Effector memory CD8-positive, alpha-beta T cell (primary cell): ENCODE results near the gene PLD3.

ENCODE experiments used
- ATAC-seq: fragments of 150-1000 bp; cut with Tn5 transposase; replicated peaks from 2 replicates; pipeline ENCODE4 v1.10.0; 2021; ENCODE audit warnings: mild to moderate bottlenecking, moderate library complexity
- DNase-seq, 3 experiments: peaks; one replicate each; pipeline ENCODE4 v3.0.0; 2021
- H3K27ac Mint-ChIP-seq, 2 donors: one replicate each; pipeline ENCODE4 v1.8.0; 2022; ENCODE audit warnings: mild to moderate bottlenecking in 2 of 2, mixed read lengths in 2 of 2, moderate library complexity in 2 of 2
- H3K27me3 Mint-ChIP-seq, 2 donors: one replicate each; pipeline ENCODE4 v1.8.0; 2022; ENCODE audit warnings: mixed read lengths in 2 of 2
- H3K36me3 Mint-ChIP-seq: one replicate; pipeline ENCODE4 v1.8.0; 2022; ENCODE audit warnings: mild to moderate bottlenecking, moderate library complexity, mixed read lengths; ENCODE audit not compliant: insufficient read depth
- H3K4me1 Mint-ChIP-seq, 2 donors: one replicate each; pipeline ENCODE4 v1.8.0; 2022; ENCODE audit warnings: low read depth in 2 of 2, mixed read lengths in 2 of 2
- H3K4me3 Mint-ChIP-seq, 2 donors: one replicate each; pipeline ENCODE4 v1.8.0; 2022; ENCODE audit warnings: mild to moderate bottlenecking in 2 of 2, mixed read lengths in 2 of 2, moderate library complexity in 2 of 2
- H3K9me3 Mint-ChIP-seq, 2 donors: one replicate each; pipeline ENCODE4 v1.8.0; 2022; ENCODE audit warnings: mixed read lengths in 2 of 2

Gene PLD3

GRCh38 chr19:40377876-40378385, 29.4 kb downstream of the PLD3 start:
- DNase-seq (no peak), ATAC-seq (no peak)
- Mint-ChIP-seq H3K36me3 (peaks cover 21% of the 10 kb centered on the region), H3K27ac (peak overlapping the region in 1 of 2 donors; percentile 46), H3K4me1 (peaks cover 5 to 7% of the 10 kb centered on the region in 2 donors), H3K4me3 (no peak overlapping the region), H3K27me3 (no peaks in the 10 kb centered on the region), H3K9me3 (no peaks in the 10 kb centered on the region)

GRCh38 chr19:40378509-40378908, 30.0 kb downstream of the PLD3 start:
- peaks cover 5 to 7% of the 10 kb centered on the region in 2 donors for H3K4me1 Mint-ChIP-seq
- H3K27ac Mint-ChIP-seq = no peak overlapping the region
- no peak for ATAC-seq
- no peaks in the 10 kb centered on the region for H3K27me3 Mint-ChIP-seq
- peaks cover 17% of the 10 kb centered on the region for H3K36me3 Mint-ChIP-seq
- H3K4me3 Mint-ChIP-seq = no peak overlapping the region
- H3K9me3 Mint-ChIP-seq = no peaks in the 10 kb centered on the region
- DNase-seq = no peak

GRCh38 chr19:40379446-40380198, 31.1 kb downstream of the PLD3 start:
- no peak overlapping the region for H3K4me3 Mint-ChIP-seq
- ATAC-seq = no peak
- H3K9me3 Mint-ChIP-seq = no peaks in the 10 kb centered on the region
- H3K27ac Mint-ChIP-seq = peak overlapping the region in 1 of 2 donors; percentile 63
- H3K27me3 Mint-ChIP-seq = no peaks in the 10 kb centered on the region
- peaks cover 2 to 3% of the 10 kb centered on the region in 2 donors for H3K4me1 Mint-ChIP-seq
- no peak for DNase-seq
- H3K36me3 Mint-ChIP-seq = peaks cover 8% of the 10 kb centered on the region

- Mint-ChIP-seq H3K4me3 (no peak overlapping the region), H3K4me1 (peaks cover 0 to 3% of the 10 kb centered on the region in 2 donors), H3K36me3 (peaks cover 5% of the 10 kb centered on the region), H3K27ac (peak overlapping the region in 1 of 2 donors; percentile 63), H3K27me3 (no peaks in the 10 kb centered on the region), H3K9me3 (no peaks in the 10 kb centered on the region)
- no peak for DNase-seq
- ATAC-seq = no peak
Observed at GRCh38 chr19:40380199-40381037, 31.9 kb downstream of the PLD3 start.

GRCh38 chr19:40381321-40381720, 32.8 kb downstream of the PLD3 start:
- Mint-ChIP-seq H3K4me3 (no peak overlapping the region), H3K27me3 (no peaks in the 10 kb centered on the region), H3K4me1 (peaks cover 0 to 3% of the 10 kb centered on the region in 2 donors), H3K27ac (peak overlapping the region in 1 of 2 donors; percentile 85), H3K9me3 (no peaks in the 10 kb centered on the region), H3K36me3 (peaks cover 5% of the 10 kb centered on the region)
- ATAC-seq (no peak), DNase-seq (no peak)

- Mint-ChIP-seq H3K27me3 (no peaks in the 10 kb centered on the region), H3K4me1 (peaks cover 0 to 3% of the 10 kb centered on the region in 2 donors), H3K36me3 (peaks cover 2% of the 10 kb centered on the region), H3K9me3 (no peaks in the 10 kb centered on the region), H3K27ac (no peak overlapping the region), H3K4me3 (no peak overlapping the region)
- ATAC-seq (no peak), DNase-seq (no peak)
Observed at GRCh38 chr19:40383668-40384248, 35.3 kb downstream of the PLD3 start.

- no peak overlapping the region for H3K27ac Mint-ChIP-seq
- no peaks in the 10 kb centered on the region for H3K9me3 Mint-ChIP-seq
- peaks cover 1 to 3% of the 10 kb centered on the region in 2 donors for H3K4me1 Mint-ChIP-seq
- H3K36me3 Mint-ChIP-seq = no peaks in the 10 kb centered on the region
- H3K4me3 Mint-ChIP-seq = no peak overlapping the region
- peaks cover 0 to 9% of the 10 kb centered on the region in 2 donors for H3K27me3 Mint-ChIP-seq
- ATAC-seq = no peak
- no peak for DNase-seq
Observed at GRCh38 chr19:40387155-40387554, 38.7 kb downstream of the PLD3 start.

- Mint-ChIP-seq H3K27me3 (peaks cover 0 to 9% of the 10 kb centered on the region in 2 donors), H3K4me1 (peaks cover 1 to 3% of the 10 kb centered on the region in 2 donors), H3K9me3 (no peaks in the 10 kb centered on the region), H3K27ac (no peak overlapping the region), H3K36me3 (no peaks in the 10 kb centered on the region), H3K4me3 (no peak overlapping the region)
- no peak for DNase-seq
- no peak for ATAC-seq
Observed at GRCh38 chr19:40388481-40388880, 40.0 kb downstream of the PLD3 start.

- DNase-seq (no peak), ATAC-seq (no peak)
- H3K36me3 Mint-ChIP-seq = no peaks in the 10 kb centered on the region
- no peaks in the 10 kb centered on the region for H3K9me3 Mint-ChIP-seq
- H3K27me3 Mint-ChIP-seq = peaks cover 0 to 9% of the 10 kb centered on the region in 2 donors
- peaks cover 1 to 3% of the 10 kb centered on the region in 2 donors for H3K4me1 Mint-ChIP-seq
- no peak overlapping the region for H3K27ac Mint-ChIP-seq
- H3K4me3 Mint-ChIP-seq = no peak overlapping the region
Observed at GRCh38 chr19:40389404-40390083, 41.0 kb downstream of the PLD3 start.

- Mint-ChIP-seq H3K27ac (no peak within 1 kb of the TSS), H3K4me3 (no peak within 1 kb of the TSS), H3K4me1 (peaks cover 1 to 3% of the 10 kb centered on the region in 2 donors), H3K27me3 (peaks cover 0 to 9% of the 10 kb centered on the region in 2 donors), H3K36me3 (no peaks in the 10 kb centered on the region), H3K9me3 (no peaks in the 10 kb centered on the region)
- ATAC-seq (no peak), DNase-seq (no peak)
Observed at GRCh38 chr19:40390084-40390742, 41.7 kb downstream of the PLD3 start, which contains the start of gene HIPK4. HIPK4 (minus strand) TSS chr19:40390181; CDS start chr19:40389902, 279 bp downstream.

- DNase-seq (no peak), ATAC-seq (no peak)
- Mint-ChIP-seq H3K27ac (peak overlapping the region in 1 of 2 donors; percentile 18), H3K36me3 (no peaks in the 10 kb centered on the region), H3K27me3 (peaks cover 0 to 9% of the 10 kb centered on the region in 2 donors), H3K4me3 (no peak overlapping the region), H3K4me1 (peaks cover 0 to 3% of the 10 kb centered on the region in 2 donors), H3K9me3 (no peaks in the 10 kb centered on the region)
Observed at GRCh38 chr19:40392123-40392522, 43.6 kb downstream of the PLD3 start.

GRCh38 chr19:40392894-40393517, 44.5 kb downstream of the PLD3 start:
- Mint-ChIP-seq H3K4me3 (no peak overlapping the region), H3K36me3 (no peaks in the 10 kb centered on the region), H3K4me1 (peaks cover 0 to 3% of the 10 kb centered on the region in 2 donors), H3K27me3 (peaks cover 0 to 9% of the 10 kb centered on the region in 2 donors), H3K9me3 (no peaks in the 10 kb centered on the region), H3K27ac (no peak overlapping the region)
- DNase-seq (no peak), ATAC-seq (no peak)
